ENCODE data around the gene ABHD12B. TPM values are rescaled to one million over a fixed set of nuclear protein-coding genes. Genes with fewer than 3 reads are reported as not detected.

ABHD12B gene
- total RNA-seq, 1 experiment from 2014 or later = 0.37 TPM

GRCh38 chr14:50946234-50946935, 74.5 kb downstream of the ABHD12B start:
- TF ChIP-seq EZH2 (IDR thresholded peaks at IDR 0.05; ENCODE audit: borderline replicate concordance, low read depth, low read length, poor library complexity, severe bottlenecking) (no peak), CTCF (conservative IDR thresholded peaks at IDR 0.05; ENCODE audit: low read depth, low read length) (no peak)
- no peak for DNase-seq (ENCODE audit: low spot score)
- no TSS peak for BruUV-seq (replicated peaks)
- Histone ChIP-seq H3K36me3 (ENCODE audit: insufficient read depth, low read length, poor library complexity, severe bottlenecking) (no peaks in the 10 kb centered on the region), H3K4me1 (ENCODE audit: insufficient read depth, low read length, poor library complexity, severe bottlenecking) (peaks cover 3% of the 10 kb centered on the region), H3K27ac (ENCODE audit: low read depth, low read length, poor library complexity, severe bottlenecking) (no peak overlapping the region), H3K9me3 (ENCODE audit: low read depth, low read length, poor library complexity, severe bottlenecking) (no peaks in the 10 kb centered on the region), H3K4me3 (ENCODE audit: low read depth, low read length, poor library complexity, severe bottlenecking) (no peak overlapping the region), H3K27me3 (replicated peaks; ENCODE audit: insufficient read depth, low read depth, low read length, poor library complexity) (no peaks in the 10 kb centered on the region)
- intact Hi-C loops (cut with micrococcal nuclease; ENCODE audit: unreplicated experiment) = no loop called here
- POLR2A ChIA-PET (ENCODE audit: low non-redundant PET) = no interaction called here
- CTCF ChIA-PET = interaction anchor here (0.6 kb wide), 1 partner anchor 594 kb away, joined by 3 read pairs; no protein-coding TSS in a partner anchor

- H3K4me1 ChIP-seq (ENCODE audit: insufficient read depth, low read length, poor library complexity, severe bottlenecking) = peaks cover 3% of the 10 kb centered on the region
- no peak overlapping the region for H3K4me3 ChIP-seq (ENCODE audit: low read depth, low read length, poor library complexity, severe bottlenecking)
- no peaks in the 10 kb centered on the region for H3K36me3 ChIP-seq (ENCODE audit: insufficient read depth, low read length, poor library complexity, severe bottlenecking)
- no peaks in the 10 kb centered on the region for H3K9me3 ChIP-seq (ENCODE audit: low read depth, low read length, poor library complexity, severe bottlenecking)
- ChIA-PET POLR2A (ENCODE audit: low non-redundant PET) (no interaction called here), CTCF (no interaction called here)
- TF ChIP-seq CTCF (conservative IDR thresholded peaks at IDR 0.05; ENCODE audit: low read depth, low read length) (no peak), EZH2 (IDR thresholded peaks at IDR 0.05; ENCODE audit: borderline replicate concordance, low read depth, low read length, poor library complexity, severe bottlenecking) (no peak)
- intact Hi-C loops (cut with micrococcal nuclease; ENCODE audit: unreplicated experiment) = no loop called here
- no TSS peak for BruUV-seq (replicated peaks)
- DNase-seq (ENCODE audit: low spot score) = no peak
- no peaks in the 10 kb centered on the region for H3K27me3 ChIP-seq (replicated peaks; ENCODE audit: insufficient read depth, low read depth, low read length, poor library complexity)
- no peak overlapping the region for H3K27ac ChIP-seq (ENCODE audit: low read depth, low read length, poor library complexity, severe bottlenecking)
Measured at GRCh38 chr14:50947446-50947845, 75.6 kb downstream of the ABHD12B start.

GRCh38 chr14:50948205-50948604, 76.4 kb downstream of the ABHD12B start:
- no peak for DNase-seq (ENCODE audit: low spot score)
- ChIA-PET CTCF (no interaction called here), POLR2A (ENCODE audit: low non-redundant PET) (no interaction called here)
- no peaks in the 10 kb centered on the region for H3K36me3 ChIP-seq (ENCODE audit: insufficient read depth, low read length, poor library complexity, severe bottlenecking)
- TF ChIP-seq EZH2 (IDR thresholded peaks at IDR 0.05; ENCODE audit: borderline replicate concordance, low read depth, low read length, poor library complexity, severe bottlenecking) = no peak
- TF ChIP-seq CTCF (conservative IDR thresholded peaks at IDR 0.05; ENCODE audit: low read depth, low read length) = no peak
- no peaks in the 10 kb centered on the region for H3K9me3 ChIP-seq (ENCODE audit: low read depth, low read length, poor library complexity, severe bottlenecking)
- no peaks in the 10 kb centered on the region for H3K27me3 ChIP-seq (replicated peaks; ENCODE audit: insufficient read depth, low read depth, low read length, poor library complexity)
- H3K4me3 ChIP-seq (ENCODE audit: low read depth, low read length, poor library complexity, severe bottlenecking) = no peak overlapping the region
- no TSS peak for BruUV-seq (replicated peaks)
- intact Hi-C loops (cut with micrococcal nuclease; ENCODE audit: unreplicated experiment) = no loop called here
- H3K4me1 ChIP-seq (ENCODE audit: insufficient read depth, low read length, poor library complexity, severe bottlenecking) = peaks cover 3% of the 10 kb centered on the region
- H3K27ac ChIP-seq (ENCODE audit: low read depth, low read length, poor library complexity, severe bottlenecking) = no peak overlapping the region

Data from A673 (cell line).